Measurements from ENCODE around the gene SLC13A3. TPM values are rescaled to one million over a fixed set of nuclear protein-coding genes. Genes with fewer than 3 reads are reported as not detected.

The SLC13A3 gene
- total RNA-seq, 1 donor from 2014 or later = 7.4 TPM

DNA sequence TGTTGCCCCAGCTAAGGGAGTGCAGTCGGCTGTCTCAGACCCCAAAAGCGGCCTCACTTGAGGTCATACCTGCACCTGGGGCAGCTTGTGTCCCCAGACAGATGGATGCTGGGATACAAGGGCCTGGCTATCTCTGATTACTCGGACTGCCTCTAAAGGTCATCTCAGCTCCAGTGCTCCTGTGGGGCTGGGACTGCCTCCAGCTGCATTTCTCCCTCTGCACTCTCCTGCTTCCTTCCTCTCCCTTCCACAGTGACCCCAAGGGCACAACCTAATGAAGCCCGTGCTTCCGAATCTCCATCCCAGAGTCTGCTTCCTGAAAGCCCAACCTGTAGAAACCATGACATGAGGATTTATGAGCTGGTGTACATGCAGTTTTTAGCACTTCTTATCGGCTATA is 78.0 kb downstream of the SLC13A3 start:
- Histone ChIP-seq H3K27me3 (no peaks in the 10 kb centered on the region), H3K36me3 (no peaks in the 10 kb centered on the region), H3K9me3 (ENCODE audit: low read depth) (no peaks in the 10 kb centered on the region), H3K4me2 (no peak overlapping the region), H3K4me3 (no peak overlapping the region), H2AFZ (replicated peaks) (no peak overlapping the region), H3F3A (ENCODE audit: low read depth) (no peaks in the 10 kb centered on the region), H3K27ac (no peak overlapping the region), H3K79me2 (ENCODE audit: low read depth) (no peaks in the 10 kb centered on the region), H3K9ac (no peak overlapping the region), H3K4me1 (no peaks in the 10 kb centered on the region), H4K20me1 (ENCODE audit: low read depth) (no peaks in the 10 kb centered on the region)
- Mint-ChIP-seq H3K4me1 (peaks cover 14% of the 10 kb centered on the region), H3K4me3 (peak overlapping the region; percentile 14), H3K27me3 (ENCODE audit: insufficient read depth, low read depth) (peaks cover 2% of the 10 kb centered on the region), H3K9me3 (no peaks in the 10 kb centered on the region), H3K27ac (peak overlapping the region; percentile 30), H3K36me3 (no peaks in the 10 kb centered on the region)
- TF ChIP-seq EZH2 (IDR thresholded peaks at IDR 0.05) (no peak), EZH2phosphoT487 (IDR thresholded peaks at IDR 0.05) (no peak)
- TF ChIP-seq, protein P1, sequence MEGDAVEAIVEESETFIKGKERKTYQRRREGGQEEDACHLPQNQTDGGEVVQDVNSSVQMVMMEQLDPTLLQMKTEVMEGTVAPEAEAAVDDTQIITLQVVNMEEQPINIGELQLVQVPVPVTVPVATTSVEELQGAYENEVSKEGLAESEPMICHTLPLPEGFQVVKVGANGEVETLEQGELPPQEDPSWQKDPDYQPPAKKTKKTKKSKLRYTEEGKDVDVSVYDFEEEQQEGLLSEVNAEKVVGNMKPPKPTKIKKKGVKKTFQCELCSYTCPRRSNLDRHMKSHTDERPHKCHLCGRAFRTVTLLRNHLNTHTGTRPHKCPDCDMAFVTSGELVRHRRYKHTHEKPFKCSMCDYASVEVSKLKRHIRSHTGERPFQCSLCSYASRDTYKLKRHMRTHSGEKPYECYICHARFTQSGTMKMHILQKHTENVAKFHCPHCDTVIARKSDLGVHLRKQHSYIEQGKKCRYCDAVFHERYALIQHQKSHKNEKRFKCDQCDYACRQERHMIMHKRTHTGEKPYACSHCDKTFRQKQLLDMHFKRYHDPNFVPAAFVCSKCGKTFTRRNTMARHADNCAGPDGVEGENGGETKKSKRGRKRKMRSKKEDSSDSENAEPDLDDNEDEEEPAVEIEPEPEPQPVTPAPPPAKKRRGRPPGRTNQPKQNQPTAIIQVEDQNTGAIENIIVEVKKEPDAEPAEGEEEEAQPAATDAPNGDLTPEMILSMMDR (IDR thresholded peaks at IDR 0.05) = no peak
- DNase-seq (ENCODE audit: low spot score) = no peak

GRCh38 chr20:46572790-46573189 is 78.5 kb downstream of the SLC13A3 start:
- no peaks in the 10 kb centered on the region for H3K9me3 Mint-ChIP-seq

DNA sequence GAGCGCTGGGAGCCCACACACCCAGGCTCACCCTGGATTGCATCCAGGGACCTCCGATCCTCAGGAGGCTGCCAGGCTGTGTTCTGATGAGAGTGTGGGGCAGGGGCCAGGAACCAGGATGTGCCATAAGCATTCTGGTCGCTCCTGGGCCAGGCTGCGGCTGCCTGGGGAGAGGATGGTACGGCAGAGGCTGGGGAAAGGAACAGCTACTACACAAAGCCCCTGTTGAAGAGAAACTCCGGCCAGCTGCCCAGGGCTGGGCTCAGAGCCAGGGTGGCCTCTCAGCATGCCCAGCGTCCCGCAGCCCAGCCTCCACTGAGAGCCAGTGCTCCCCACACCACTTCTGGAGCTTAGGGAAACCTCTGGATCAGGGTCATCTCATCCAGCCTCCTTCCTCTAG is 79.1 kb downstream of the SLC13A3 start:
- no peaks in the 10 kb centered on the region for H3K36me3 ChIP-seq
- no peaks in the 10 kb centered on the region for H3K27me3 ChIP-seq
- no peak overlapping the region for H2AFZ ChIP-seq (replicated peaks)
- no peaks in the 10 kb centered on the region for H3F3A ChIP-seq (ENCODE audit: low read depth)
- Mint-ChIP-seq H3K4me1 (peaks cover 18% of the 10 kb centered on the region), H3K36me3 (no peaks in the 10 kb centered on the region), H3K9me3 (no peaks in the 10 kb centered on the region), H3K27ac (no peak overlapping the region), H3K4me3 (no peak overlapping the region), H3K27me3 (ENCODE audit: insufficient read depth, low read depth) (peaks cover 2% of the 10 kb centered on the region)
- DNase-seq (ENCODE audit: low spot score) = no peak
- H3K4me1 ChIP-seq = no peaks in the 10 kb centered on the region
- no peak overlapping the region for H3K4me2 ChIP-seq
- no peak overlapping the region for H3K27ac ChIP-seq
- H3K79me2 ChIP-seq (ENCODE audit: low read depth) = no peaks in the 10 kb centered on the region
- no peak overlapping the region for H3K4me3 ChIP-seq
- H3K9ac ChIP-seq = no peak overlapping the region
- TF ChIP-seq EZH2phosphoT487 (IDR thresholded peaks at IDR 0.05) (no peak), EZH2 (IDR thresholded peaks at IDR 0.05) (no peak)
- TF ChIP-seq, protein P1 (IDR thresholded peaks at IDR 0.05) = no peak
- no peaks in the 10 kb centered on the region for H3K9me3 ChIP-seq (ENCODE audit: low read depth)
- no peaks in the 10 kb centered on the region for H4K20me1 ChIP-seq (ENCODE audit: low read depth)

More at GRCh38 chr20:46572790-46573189, 78.5 kb downstream of the SLC13A3 start:
- Histone ChIP-seq H4K20me1 (ENCODE audit: low read depth) (no peaks in the 10 kb centered on the region), H2AFZ (replicated peaks) (no peak overlapping the region), H3K27ac (no peak overlapping the region), H3K36me3 (no peaks in the 10 kb centered on the region), H3K4me3 (no peak overlapping the region), H3K27me3 (no peaks in the 10 kb centered on the region), H3K4me1 (no peaks in the 10 kb centered on the region), H3K9ac (no peak overlapping the region), H3K79me2 (ENCODE audit: low read depth) (no peaks in the 10 kb centered on the region), H3K4me2 (no peak overlapping the region), H3F3A (ENCODE audit: low read depth) (no peaks in the 10 kb centered on the region), H3K9me3 (ENCODE audit: low read depth) (no peaks in the 10 kb centered on the region)
- no peak for DNase-seq (ENCODE audit: low spot score)
- H3K36me3 Mint-ChIP-seq = no peaks in the 10 kb centered on the region
- H3K27me3 Mint-ChIP-seq (ENCODE audit: insufficient read depth, low read depth) = peaks cover 2% of the 10 kb centered on the region
- no peak overlapping the region for H3K27ac Mint-ChIP-seq
- H3K4me1 Mint-ChIP-seq = peaks cover 14% of the 10 kb centered on the region
- TF ChIP-seq EZH2phosphoT487 (IDR thresholded peaks at IDR 0.05) = no peak
- TF ChIP-seq, protein P1 (IDR thresholded peaks at IDR 0.05) = no peak
- TF ChIP-seq EZH2 (IDR thresholded peaks at IDR 0.05) = no peak
- H3K4me3 Mint-ChIP-seq = no peak overlapping the region

All from neural progenitor cell (in vitro differentiated cells).